HG03060 (cell line): ENCODE measurements around the gene BTBD16.

ENCODE experiments used
- ATAC-seq: cut with Tn5 transposase; IDR thresholded peaks from one replicate; pipeline ENCODE4 v1.9.1; 2021; ENCODE audit warnings: low read depth, moderate number of reproducible peaks; ENCODE audit not compliant: unreplicated experiment

BTBD16 gene

DNA sequence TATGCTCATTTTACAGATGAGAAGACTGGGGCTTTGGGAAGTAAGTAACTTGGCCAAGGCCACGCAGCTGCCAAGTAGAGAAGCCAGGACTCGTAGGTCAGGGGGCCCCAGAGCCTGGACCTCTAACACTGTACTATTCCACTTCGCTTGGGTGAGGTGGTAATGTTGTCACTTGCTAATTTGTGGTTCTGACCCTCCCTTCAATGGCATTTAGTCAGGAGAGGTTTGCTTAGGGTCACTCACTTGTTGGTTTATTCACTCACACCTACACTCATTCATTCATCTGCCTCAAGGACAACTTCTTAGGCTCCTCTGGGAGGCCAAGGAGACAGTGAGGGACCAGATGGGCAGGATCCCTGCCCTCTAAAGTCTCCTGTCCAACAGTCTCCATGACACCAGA lies 21.3 kb downstream of the BTBD16 start:
- ATAC-seq, result no peak

DNA sequence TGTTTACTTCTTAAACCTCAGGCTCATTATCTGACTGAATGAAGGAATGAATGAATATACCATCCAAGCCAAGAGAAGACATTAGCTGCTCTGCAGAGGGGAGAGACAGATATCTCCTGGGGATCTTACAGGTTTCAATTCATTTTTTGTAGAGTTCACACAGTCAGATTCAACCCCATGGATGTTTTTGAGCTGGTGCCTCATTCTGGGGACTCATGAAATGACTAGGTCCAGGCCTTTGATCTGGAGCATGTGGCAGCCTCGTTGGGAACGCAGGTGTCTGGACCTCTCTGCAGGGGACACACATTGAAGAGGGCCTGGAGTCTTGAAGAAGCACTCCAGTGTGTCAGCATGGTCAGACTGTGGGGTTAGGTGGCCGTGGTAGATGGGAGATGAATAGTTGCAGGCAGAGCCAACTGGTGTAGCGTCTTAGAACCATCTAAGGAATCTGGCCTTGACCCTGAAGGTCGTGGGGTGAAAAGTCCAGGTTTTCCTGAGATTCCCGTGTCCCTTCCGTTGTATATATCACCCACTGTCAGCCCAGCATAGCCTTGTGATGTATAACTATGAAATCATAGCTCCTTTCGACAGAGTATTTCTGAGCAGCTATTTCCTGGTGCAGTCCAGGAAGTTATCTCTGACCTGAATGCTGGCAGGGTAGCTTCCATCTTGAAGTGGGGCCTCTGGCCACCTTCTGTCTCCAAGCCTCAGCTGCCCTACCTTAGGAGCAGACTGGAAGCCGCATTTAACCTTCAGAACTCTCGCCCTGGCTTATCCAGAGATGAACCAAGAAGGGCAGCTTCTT lies 22.3 kb downstream of the BTBD16 start:
- no peak for ATAC-seq

GRCh38 chr10:122293961-122294380 lies 22.9 kb downstream of the BTBD16 start:
- no peak for ATAC-seq

- ATAC-seq, result no peak
Measured at GRCh38 chr10:122294511-122295450, 23.7 kb downstream of the BTBD16 start.

GRCh38 chr10:122295451-122295809 lies 24.3 kb downstream of the BTBD16 start:
- ATAC-seq, result no peak

- peak; percentile 69 for ATAC-seq
Measured at GRCh38 chr10:122296363-122297120, 25.4 kb downstream of the BTBD16 start.

- no peak for ATAC-seq
Measured at GRCh38 chr10:122297583-122297982, 26.5 kb downstream of the BTBD16 start.

DNA sequence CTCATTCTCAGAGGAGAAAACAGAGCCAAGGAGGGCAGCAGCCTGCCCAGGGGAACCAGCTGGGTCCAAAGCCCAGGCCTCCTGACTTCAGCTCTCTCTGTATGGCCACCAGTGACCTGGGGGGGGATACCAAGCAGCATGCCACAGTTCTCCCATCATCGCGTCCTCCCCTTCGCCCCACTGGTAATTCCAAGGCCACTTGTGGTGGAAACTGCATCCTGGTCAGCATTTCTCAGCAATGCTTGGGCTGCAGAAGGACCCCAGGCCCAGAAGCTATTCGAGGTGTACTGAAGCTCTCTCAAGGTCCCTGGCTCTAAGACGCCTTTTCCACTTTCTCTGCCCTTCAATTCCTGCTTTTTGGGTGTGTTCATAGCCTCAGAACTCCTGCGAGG lies 27.1 kb downstream of the BTBD16 start:
- no peak for ATAC-seq

DNA sequence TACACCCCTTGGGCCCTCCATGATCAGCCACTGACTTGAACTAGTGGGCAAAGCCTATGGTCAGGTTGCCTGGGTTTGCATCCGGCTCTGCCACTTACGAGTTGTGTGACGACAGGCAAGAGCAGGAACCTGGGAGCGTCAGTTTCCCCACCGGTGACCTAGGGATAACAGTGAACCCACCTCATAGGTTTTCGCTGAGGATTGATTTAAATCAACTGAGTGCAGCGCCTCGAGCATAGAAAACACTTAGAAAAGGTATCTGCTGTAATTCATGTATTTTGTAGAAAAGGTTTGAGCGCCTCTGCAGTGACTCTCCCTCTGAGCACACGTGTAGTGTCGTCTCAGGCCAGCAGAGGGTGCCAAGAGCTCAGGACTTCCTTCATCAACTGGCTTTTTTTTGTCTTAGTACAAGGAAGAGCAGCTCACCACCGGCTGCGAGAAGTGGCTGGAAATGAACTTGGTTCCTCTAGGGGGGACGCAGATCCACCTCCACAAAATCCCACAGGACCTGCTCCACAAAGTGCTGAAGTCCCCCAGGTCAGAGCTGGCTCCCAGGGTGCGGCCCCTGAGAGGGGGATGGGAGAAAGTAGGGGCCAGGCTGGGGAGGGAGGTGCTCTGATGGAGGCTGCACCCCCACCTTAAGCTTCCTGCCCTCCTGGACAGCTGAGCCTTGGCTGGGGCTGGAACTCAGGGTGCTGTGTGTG lies 27.7 kb downstream of the BTBD16 start:
- ATAC-seq, result no peak

- ATAC-seq, result no peak
Measured at GRCh38 chr10:122299423-122300075, 28.5 kb downstream of the BTBD16 start.

DNA sequence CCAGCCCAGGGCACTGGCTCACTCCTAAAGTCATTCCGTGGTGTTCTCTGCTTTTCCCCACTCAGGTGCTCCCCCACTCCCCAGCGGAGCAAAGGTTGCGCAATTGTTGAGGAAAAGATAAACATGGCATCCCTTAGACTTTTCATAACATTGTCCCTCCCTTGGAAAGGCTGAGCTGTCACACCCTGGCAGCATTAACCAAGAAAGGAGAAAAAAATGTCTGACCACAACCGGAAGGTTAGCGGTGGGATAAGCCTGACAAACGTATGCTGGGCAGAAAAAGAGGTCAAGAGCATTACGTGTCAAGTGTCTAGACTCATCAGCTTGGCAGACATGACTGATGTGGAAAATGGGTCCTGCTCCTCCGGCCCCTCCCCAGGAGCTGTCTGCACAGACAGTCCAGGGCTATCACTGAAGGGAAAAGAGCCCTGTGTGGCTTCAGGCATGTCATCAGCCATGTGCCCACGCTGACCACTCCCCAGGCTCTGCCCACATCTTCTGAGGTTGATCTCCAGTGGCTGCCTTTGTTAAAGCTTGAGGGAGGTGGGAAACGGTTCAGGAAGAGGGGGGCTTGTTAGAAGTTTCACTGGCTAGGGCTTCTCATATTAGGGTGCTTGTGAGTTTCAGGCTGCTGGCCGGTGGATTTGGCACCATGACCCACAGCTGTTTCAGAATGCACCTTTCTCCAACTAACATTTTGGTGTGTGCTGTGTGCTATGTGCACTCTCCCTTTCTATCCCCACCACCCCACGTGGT lies 30.1 kb downstream of the BTBD16 start:
- ATAC-seq, result no peak

- no peak for ATAC-seq
Measured at GRCh38 chr10:122301811-122302115, 30.7 kb downstream of the BTBD16 start.

GRCh38 chr10:122302315-122302714 lies 31.2 kb downstream of the BTBD16 start:
- no peak for ATAC-seq

DNA sequence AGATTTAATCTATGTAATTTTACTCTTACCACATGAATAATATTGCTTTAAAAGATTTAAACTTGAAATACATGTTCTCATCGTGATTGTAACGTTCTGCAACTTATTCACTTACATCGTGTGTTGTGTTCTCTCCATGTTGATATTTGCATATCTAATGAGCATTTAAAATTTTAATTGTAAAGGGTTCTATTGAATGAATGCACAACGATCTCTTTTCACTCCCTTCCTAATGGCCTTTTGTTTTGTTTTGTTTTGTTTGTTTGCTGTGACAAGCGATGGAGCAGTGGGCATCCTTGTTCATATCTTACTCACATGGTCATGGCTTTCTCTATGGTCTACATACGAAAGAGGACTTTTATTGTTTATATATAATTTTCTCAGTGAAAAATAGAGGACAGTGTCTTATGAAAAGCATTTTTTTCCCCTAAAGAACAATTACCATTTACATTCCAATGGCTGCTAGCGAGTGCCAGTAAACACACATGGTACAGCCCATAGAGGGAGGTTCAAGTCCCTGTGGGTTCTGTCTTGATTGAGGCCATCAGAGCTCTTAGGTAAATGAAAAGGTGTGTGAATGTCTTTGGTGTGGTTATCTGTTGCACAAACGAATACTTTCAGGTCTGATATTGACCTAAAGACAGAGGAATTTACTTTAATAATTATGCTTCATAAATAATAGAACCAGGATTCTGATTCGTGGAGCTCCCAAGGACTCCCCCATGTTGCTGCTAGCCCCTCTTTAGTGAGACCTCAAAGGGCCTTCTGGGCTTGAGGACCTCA lies 32.4 kb downstream of the BTBD16 start:
- ATAC-seq, result no peak

GRCh38 chr10:122304054-122304579 lies 33.0 kb downstream of the BTBD16 start:
- ATAC-seq, result no peak

DNA sequence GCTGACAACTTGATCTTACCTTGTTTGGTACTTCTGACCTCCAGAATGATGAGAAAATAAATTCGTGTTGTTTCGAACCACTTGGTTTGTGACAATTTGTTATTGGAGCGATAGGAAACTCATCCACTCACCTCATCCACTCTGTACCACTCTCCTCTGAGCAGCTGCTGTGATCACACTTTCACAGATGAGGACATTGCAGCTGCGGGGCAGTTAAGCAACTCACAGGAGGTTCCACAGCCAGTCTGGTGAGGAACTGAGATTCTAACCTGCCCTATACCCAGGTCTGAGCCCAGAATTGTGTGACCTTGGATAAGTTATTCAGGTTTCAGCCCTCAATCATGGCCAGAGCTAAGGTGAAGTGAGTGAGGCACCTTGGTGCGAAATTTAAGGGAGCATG lies 35.2 kb downstream of the BTBD16 start:
- ATAC-seq, result no peak

GRCh38 chr10:122306744-122307143 lies 35.6 kb downstream of the BTBD16 start:
- no peak for ATAC-seq
